PC-3 (cell line): ENCODE measurements around the gene ARAP3. TPM values are rescaled to one million over a fixed set of nuclear protein-coding genes. Genes with fewer than 3 reads are reported as not detected.

Experiments
- ATAC-seq: fragments of 200-7000 bp; cut with Tn5 transposase; 2 replicates; pipeline ENCODE4 v1.9.1; 2020; ENCODE audit warnings: mild to moderate bottlenecking, moderate library complexity
- BruUV-seq: library from RNA; stranded (reverse); fragments of 400-500 nt; replicated peaks from 2 replicates; lab custom pipeline; 2021; lab: Mats Ljungman, UMichigan
- CTCF ChIA-PET: fragments of 300-600 bp; sonication (Branson Sonifier 250); formaldehyde crosslinking; loops from one replicate; lab custom pipeline; 2022; ENCODE audit warnings: antibody characterized with exemption; lab: Charles Lee
- POLR2A ChIA-PET: fragments of 300-600 bp; sonication (Branson Sonifier 250); formaldehyde crosslinking; loops from one replicate; lab custom pipeline; 2022; ENCODE audit warnings: antibody characterized with exemption; ENCODE audit not compliant: unreplicated experiment; lab: Charles Lee
- DNase-seq: peaks from one replicate; pipeline ENCODE4 v3.0.0-alpha.2; 2015
- H2AFZ ChIP-seq: fragments of 300-600 bp; sonication (generic); 2 replicates; pipeline ENCODE4 v1.6.0; 2016; ENCODE audit warnings: antibody characterized with exemption, low read length
- H3F3A ChIP-seq: fragments of 300-600 bp; sonication (generic); one replicate; pipeline ENCODE4 v1.6.0; 2017; ENCODE audit warnings: antibody characterized with exemption, low read length, control low read depth, mild to moderate bottlenecking; ENCODE audit not compliant: unreplicated experiment
- H3K27ac ChIP-seq: fragments of 300-600 bp; sonication (generic); 2 replicates; pipeline ENCODE4 v1.5.1; 2016; ENCODE audit warnings: mild to moderate bottlenecking, low read length
- H3K27me3 ChIP-seq: fragments of 300-600 bp; sonication (generic); 2 replicates; pipeline ENCODE4 v1.6.1; 2016; ENCODE audit warnings: low read length, mixed read lengths
- H3K36me3 ChIP-seq: fragments of 300-600 bp; sonication (generic); 2 replicates; pipeline ENCODE4 v1.6.1; 2016; ENCODE audit warnings: low read depth, mixed run types, low read length, mixed read lengths
- H3K4me1 ChIP-seq: fragments of 300-600 bp; sonication (generic); 2 replicates; pipeline ENCODE4 v1.5.1; 2016; ENCODE audit warnings: low read length; ENCODE audit not compliant: insufficient read depth
- H3K4me2 ChIP-seq: fragments of 300-600 bp; sonication (generic); 2 replicates; pipeline ENCODE4 v1.6.0; 2016; ENCODE audit warnings: low read length
- H3K4me3 ChIP-seq: fragments of 300-600 bp; sonication (generic); 2 replicates; pipeline ENCODE4 v1.5.1; 2016; ENCODE audit warnings: mild to moderate bottlenecking, low read length, mixed read lengths
- H3K79me2 ChIP-seq: fragments of 300-600 bp; sonication (generic); 2 replicates; pipeline ENCODE4 v1.6.1; 2017; ENCODE audit warnings: low read length, mixed read lengths
- H3K9ac ChIP-seq: fragments of 300-600 bp; sonication (generic); 2 replicates; pipeline ENCODE4 v1.6.0; 2016; ENCODE audit warnings: mild to moderate bottlenecking, low read length
- H3K9me2 ChIP-seq: fragments of 300-600 bp; sonication (generic); replicated peaks from 2 replicates; pipeline ENCODE4 v1.6.1; 2016; ENCODE audit warnings: mixed run types, low read length, mixed read lengths
- H3K9me3 ChIP-seq: fragments of 300-600 bp; sonication (generic); 2 replicates; pipeline ENCODE4 v1.6.1; 2016; ENCODE audit warnings: low read length, mixed read lengths
- H4K20me1 ChIP-seq: fragments of 300-600 bp; sonication (generic); 2 replicates; pipeline ENCODE4 v1.6.1; 2016; ENCODE audit warnings: low read length, mixed read lengths
- EZH2 ChIP-seq: fragments of 300-600 bp; sonication (generic); IDR thresholded peaks from one replicate; pipeline ENCODE4 v1.6.1; 2017; ENCODE audit warnings: antibody characterized with exemption, mild to moderate bottlenecking, low read length; ENCODE audit not compliant: unreplicated experiment
- EZH2phosphoT487 ChIP-seq: fragments of 300-600 bp; sonication (generic); IDR thresholded peaks from 2 replicates; pipeline ENCODE4 v1.6.1; 2018; ENCODE audit warnings: mild to moderate bottlenecking, antibody characterized with exemption, low read length, borderline replicate concordance
- intact Hi-C: fragments of 100-400 bp; cut with micrococcal nuclease; formaldehyde crosslinking; loops from 2 replicates; pipeline ENCODE4 v1.9.0; 2023
- total RNA-seq: library from RNA; depleted of rRNA; stranded (reverse); fragments of >200 nt; gene quantifications from 2 replicates; pipeline ENCODE4 v1.2.3, GENCODE V29; 2014
- TF ChIP-seq, protein P1 (sequence below): fragments of 300-600 bp; sonication (generic); conservative IDR thresholded peaks from 2 replicates; pipeline ENCODE4 v1.5.1; 2017; ENCODE audit warnings: antibody characterized with exemption, low read depth, mild to moderate bottlenecking, low read length

Gene ARAP3
- total RNA-seq, 1 experiment from 2014 or later: 7.1 TPM

- BruUV-seq: no TSS peak
- no peak overlapping the region for H3K4me3 ChIP-seq
- H3F3A ChIP-seq: no peaks in the 10 kb centered on the region
- no peak overlapping the region for H2AFZ ChIP-seq
- ChIA-PET CTCF (no interaction called here), POLR2A (no interaction called here)
- H3K4me2 ChIP-seq: no peak overlapping the region
- H3K4me1 ChIP-seq: peaks cover 17% of the 10 kb centered on the region; the same call in 1 of the 2 replicates
- TF ChIP-seq EZH2phosphoT487: no peak
- TF ChIP-seq, protein P1, sequence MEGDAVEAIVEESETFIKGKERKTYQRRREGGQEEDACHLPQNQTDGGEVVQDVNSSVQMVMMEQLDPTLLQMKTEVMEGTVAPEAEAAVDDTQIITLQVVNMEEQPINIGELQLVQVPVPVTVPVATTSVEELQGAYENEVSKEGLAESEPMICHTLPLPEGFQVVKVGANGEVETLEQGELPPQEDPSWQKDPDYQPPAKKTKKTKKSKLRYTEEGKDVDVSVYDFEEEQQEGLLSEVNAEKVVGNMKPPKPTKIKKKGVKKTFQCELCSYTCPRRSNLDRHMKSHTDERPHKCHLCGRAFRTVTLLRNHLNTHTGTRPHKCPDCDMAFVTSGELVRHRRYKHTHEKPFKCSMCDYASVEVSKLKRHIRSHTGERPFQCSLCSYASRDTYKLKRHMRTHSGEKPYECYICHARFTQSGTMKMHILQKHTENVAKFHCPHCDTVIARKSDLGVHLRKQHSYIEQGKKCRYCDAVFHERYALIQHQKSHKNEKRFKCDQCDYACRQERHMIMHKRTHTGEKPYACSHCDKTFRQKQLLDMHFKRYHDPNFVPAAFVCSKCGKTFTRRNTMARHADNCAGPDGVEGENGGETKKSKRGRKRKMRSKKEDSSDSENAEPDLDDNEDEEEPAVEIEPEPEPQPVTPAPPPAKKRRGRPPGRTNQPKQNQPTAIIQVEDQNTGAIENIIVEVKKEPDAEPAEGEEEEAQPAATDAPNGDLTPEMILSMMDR: no peak
- TF ChIP-seq EZH2: no peak
- no peaks in the 10 kb centered on the region for H3K27me3 ChIP-seq
- no peak overlapping the region for H3K9ac ChIP-seq
- H3K36me3 ChIP-seq: no peaks in the 10 kb centered on the region
- H3K27ac ChIP-seq: no peak overlapping the region
- intact Hi-C loops: no loop called here
- DNase-seq: no peak
- H3K9me2 ChIP-seq: no peaks in the 10 kb centered on the region
- H3K9me3 ChIP-seq: no peaks in the 10 kb centered on the region
- no peaks in the 10 kb centered on the region for H3K79me2 ChIP-seq
- no peaks in the 10 kb centered on the region for H4K20me1 ChIP-seq
- no peak for ATAC-seq
Observed at GRCh38 chr5:141649056-141649688, 32.9 kb downstream of the ARAP3 start.

GRCh38 chr5:141647851-141648250 lies 34.2 kb downstream of the ARAP3 start:
- no peak overlapping the region for H2AFZ ChIP-seq
- DNase-seq: no peak
- no peak overlapping the region for H3K27ac ChIP-seq
- no peak overlapping the region for H3K4me2 ChIP-seq
- ChIA-PET POLR2A (no interaction called here), CTCF (no interaction called here)
- H4K20me1 ChIP-seq: no peaks in the 10 kb centered on the region
- TF ChIP-seq EZH2phosphoT487 (no peak), EZH2 (no peak)
- TF ChIP-seq, protein P1: no peak
- H3K27me3 ChIP-seq: no peaks in the 10 kb centered on the region
- no peaks in the 10 kb centered on the region for H3K36me3 ChIP-seq
- no peaks in the 10 kb centered on the region for H3K9me3 ChIP-seq
- no peaks in the 10 kb centered on the region for H3F3A ChIP-seq
- no peak for ATAC-seq
- no peaks in the 10 kb centered on the region for H3K79me2 ChIP-seq
- H3K9ac ChIP-seq: no peak overlapping the region
- peaks cover 5% of the 10 kb centered on the region; the same call in 1 of the 2 replicates for H3K4me1 ChIP-seq
- no peaks in the 10 kb centered on the region for H3K9me2 ChIP-seq
- intact Hi-C loops: no loop called here
- BruUV-seq: no TSS peak
- no peak overlapping the region for H3K4me3 ChIP-seq

- ATAC-seq (no peak), DNase-seq (no peak)
- peaks cover 10% of the 10 kb centered on the region for H3K4me1 ChIP-seq
- ChIA-PET CTCF (interaction anchor here (0.8 kb wide), 1 partner anchor 55 kb away, joined by 5 read pairs; no protein-coding TSS in a partner anchor), POLR2A (no interaction called here)
- H2AFZ ChIP-seq: no peak overlapping the region
- intact Hi-C loops: no loop called here
- H3K27me3 ChIP-seq: no peaks in the 10 kb centered on the region
- H3K27ac ChIP-seq: no peak overlapping the region
- H3K4me2 ChIP-seq: no peak overlapping the region
- TF ChIP-seq, protein P1: no peak
- TF ChIP-seq EZH2 (no peak), EZH2phosphoT487 (no peak)
- no peaks in the 10 kb centered on the region for H3K36me3 ChIP-seq
- H3K9ac ChIP-seq: no peak overlapping the region
- H3K9me2 ChIP-seq: no peaks in the 10 kb centered on the region
- no peaks in the 10 kb centered on the region for H3K79me2 ChIP-seq
- H3K4me3 ChIP-seq: no peak overlapping the region
- no peaks in the 10 kb centered on the region for H3K9me3 ChIP-seq
- no peaks in the 10 kb centered on the region for H3F3A ChIP-seq
- no TSS peak for BruUV-seq
- no peaks in the 10 kb centered on the region for H4K20me1 ChIP-seq
Observed at GRCh38 chr5:141647242-141647641, 34.8 kb downstream of the ARAP3 start.
